ENCODE data around the gene C15orf62.
A peak's percentile ranks its signal among the peaks of the same experiment; 100 is the strongest.

Gene C15orf62

DNA sequence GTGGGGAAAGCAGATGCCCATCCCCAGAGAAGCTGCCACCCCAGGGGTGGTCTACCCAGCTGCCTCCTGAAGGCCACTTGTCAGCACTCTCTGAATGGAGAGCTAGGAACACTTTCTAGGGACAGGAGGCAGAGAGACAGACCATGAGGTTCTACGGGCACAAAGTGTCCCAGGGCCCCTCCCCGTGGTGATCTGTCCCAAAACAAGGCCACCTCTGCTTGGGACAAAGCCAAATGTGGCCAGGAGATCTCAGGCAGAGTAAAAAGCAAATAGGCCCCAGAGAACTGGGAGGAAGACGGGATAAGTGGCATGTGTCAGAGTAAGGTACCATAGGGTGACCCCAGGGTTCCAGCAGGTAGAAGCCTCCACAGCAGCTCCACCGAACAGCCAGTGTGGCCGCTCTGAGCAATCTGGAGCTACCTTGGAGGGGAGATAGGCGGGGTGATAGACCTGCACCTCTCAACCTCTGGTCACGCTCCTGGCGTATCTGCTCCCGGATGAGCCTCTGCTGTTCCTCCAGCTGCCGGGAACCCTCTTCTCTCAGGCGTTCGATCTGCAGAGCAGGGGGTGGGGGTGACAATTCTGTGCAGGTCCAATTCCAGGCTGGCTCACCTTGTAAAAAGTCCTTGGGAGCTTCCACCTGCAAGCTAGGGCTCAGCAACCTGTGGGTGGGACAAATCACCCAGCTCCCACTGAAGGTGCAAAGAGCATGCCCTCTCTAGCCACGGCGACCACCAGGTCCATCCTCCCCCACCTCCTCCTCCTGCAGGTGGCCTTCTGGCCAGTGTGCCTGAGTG, 6.2 kb downstream of the C15orf62 start:
- TF ChIP-seq RAD21 (IDR thresholded peaks at IDR 0.05; ENCODE audit: low read depth) = no peak

DNA sequence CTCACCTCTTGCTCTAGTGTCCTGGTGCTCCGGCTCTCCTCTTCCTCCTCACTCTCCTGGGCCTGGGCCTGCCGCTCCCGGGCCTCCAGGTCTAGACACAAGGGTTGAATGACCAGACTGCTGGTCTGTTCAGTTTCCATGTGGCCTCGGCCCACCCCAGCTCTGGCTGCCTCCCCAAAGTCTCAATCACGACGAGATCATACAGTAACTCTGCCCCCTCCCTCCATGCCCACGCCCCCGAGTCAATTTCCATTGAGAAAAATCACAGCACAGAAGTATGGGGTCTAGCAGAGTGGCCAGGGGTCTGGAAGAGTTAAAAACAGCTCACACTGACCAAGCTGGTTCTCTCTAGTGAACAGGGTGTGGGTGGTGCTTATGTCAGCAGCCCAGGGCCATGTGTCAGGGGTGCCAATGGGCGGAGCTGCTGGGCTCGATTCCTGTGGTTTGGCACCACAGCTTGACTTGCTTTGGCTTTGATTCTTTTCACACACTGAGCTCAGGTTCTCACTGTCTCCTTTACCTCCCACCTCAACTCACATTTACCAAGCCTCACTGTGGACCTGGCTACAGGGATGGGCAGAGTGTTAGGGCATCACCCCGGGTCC, 6.9 kb downstream of the C15orf62 start:
- TF ChIP-seq FOXM1 (IDR thresholded peaks at IDR 0.05; ENCODE audit: borderline replicate concordance, low read depth) (peak; percentile 65; the same call in 1 of the 2 replicates), CREB1 (IDR thresholded peaks at IDR 0.05; ENCODE audit: low read depth) (no peak), CEBPB (IDR thresholded peaks at IDR 0.05) (no peak), NFIC (IDR thresholded peaks at IDR 0.05) (peak; percentile 97), TEAD4 (IDR thresholded peaks at IDR 0.05) (peak; percentile 75), EP300 (IDR thresholded peaks at IDR 0.05; ENCODE audit: borderline replicate concordance) (peak; percentile 90), ZBTB7A (IDR thresholded peaks at IDR 0.05; ENCODE audit: low read depth) (peak; percentile 72), TAF1 (IDR thresholded peaks at IDR 0.05; ENCODE audit: low read depth) (no peak; the same call in 1 of the 2 replicates), RAD21 (IDR thresholded peaks at IDR 0.05; ENCODE audit: low read depth) (peak; percentile 26; the same call in 1 of the 2 replicates), EGR1 (IDR thresholded peaks at IDR 0.05) (peak; percentile 54; the same call in 1 of the 2 replicates), TCF12 (IDR thresholded peaks at IDR 0.05; ENCODE audit: low read depth) (peak; percentile 93), MAX (IDR thresholded peaks at IDR 0.05) (peak; percentile 92), YY1 (IDR thresholded peaks at IDR 0.05; ENCODE audit: low read depth) (no peak)
- TF ChIP-seq, protein P1, sequence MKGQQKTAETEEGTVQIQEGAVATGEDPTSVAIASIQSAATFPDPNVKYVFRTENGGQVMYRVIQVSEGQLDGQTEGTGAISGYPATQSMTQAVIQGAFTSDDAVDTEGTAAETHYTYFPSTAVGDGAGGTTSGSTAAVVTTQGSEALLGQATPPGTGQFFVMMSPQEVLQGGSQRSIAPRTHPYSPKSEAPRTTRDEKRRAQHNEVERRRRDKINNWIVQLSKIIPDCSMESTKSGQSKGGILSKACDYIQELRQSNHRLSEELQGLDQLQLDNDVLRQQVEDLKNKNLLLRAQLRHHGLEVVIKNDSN (IDR thresholded peaks at IDR 0.05) = peak; percentile 60
- TF ChIP-seq, protein P2, sequence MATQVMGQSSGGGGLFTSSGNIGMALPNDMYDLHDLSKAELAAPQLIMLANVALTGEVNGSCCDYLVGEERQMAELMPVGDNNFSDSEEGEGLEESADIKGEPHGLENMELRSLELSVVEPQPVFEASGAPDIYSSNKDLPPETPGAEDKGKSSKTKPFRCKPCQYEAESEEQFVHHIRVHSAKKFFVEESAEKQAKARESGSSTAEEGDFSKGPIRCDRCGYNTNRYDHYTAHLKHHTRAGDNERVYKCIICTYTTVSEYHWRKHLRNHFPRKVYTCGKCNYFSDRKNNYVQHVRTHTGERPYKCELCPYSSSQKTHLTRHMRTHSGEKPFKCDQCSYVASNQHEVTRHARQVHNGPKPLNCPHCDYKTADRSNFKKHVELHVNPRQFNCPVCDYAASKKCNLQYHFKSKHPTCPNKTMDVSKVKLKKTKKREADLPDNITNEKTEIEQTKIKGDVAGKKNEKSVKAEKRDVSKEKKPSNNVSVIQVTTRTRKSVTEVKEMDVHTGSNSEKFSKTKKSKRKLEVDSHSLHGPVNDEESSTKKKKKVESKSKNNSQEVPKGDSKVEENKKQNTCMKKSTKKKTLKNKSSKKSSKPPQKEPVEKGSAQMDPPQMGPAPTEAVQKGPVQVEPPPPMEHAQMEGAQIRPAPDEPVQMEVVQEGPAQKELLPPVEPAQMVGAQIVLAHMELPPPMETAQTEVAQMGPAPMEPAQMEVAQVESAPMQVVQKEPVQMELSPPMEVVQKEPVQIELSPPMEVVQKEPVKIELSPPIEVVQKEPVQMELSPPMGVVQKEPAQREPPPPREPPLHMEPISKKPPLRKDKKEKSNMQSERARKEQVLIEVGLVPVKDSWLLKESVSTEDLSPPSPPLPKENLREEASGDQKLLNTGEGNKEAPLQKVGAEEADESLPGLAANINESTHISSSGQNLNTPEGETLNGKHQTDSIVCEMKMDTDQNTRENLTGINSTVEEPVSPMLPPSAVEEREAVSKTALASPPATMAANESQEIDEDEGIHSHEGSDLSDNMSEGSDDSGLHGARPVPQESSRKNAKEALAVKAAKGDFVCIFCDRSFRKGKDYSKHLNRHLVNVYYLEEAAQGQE (IDR thresholded peaks at IDR 0.05; ENCODE audit: low read depth) = no peak

DNA sequence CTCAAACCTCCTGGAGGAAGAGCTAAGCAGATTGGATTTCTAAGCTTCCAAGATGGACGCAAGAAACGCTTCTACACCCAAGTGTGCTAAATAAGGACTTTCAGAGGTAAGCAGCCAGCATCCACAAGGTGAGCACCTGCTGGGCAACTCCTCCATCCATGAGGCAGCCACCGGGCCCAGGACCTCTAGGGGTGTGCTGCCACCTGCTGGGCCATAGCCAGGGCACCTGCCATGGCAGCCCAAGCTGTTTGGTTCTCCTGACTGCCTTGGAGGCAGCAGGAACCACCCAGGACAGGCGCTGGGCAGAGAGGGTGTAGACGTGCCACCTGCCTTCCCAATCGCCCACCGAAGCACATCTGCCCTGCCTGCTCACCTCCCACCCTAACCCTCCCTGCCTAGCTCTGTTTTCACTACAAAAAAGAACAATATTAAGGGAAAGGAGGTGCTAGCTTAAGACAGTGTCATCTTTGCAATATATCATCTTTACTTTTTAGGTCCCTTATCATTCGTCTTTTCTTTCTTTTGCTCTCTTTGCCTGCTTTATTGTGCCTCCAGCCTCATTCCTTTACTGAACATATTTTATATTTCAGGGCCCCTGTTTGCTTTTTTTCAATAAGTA, 12.9 kb downstream of the C15orf62 start:
- TF ChIP-seq TEAD4 (IDR thresholded peaks at IDR 0.05) (no peak), ZBTB7A (IDR thresholded peaks at IDR 0.05; ENCODE audit: low read depth) (no peak), EGR1 (IDR thresholded peaks at IDR 0.05) (no peak), EP300 (IDR thresholded peaks at IDR 0.05; ENCODE audit: borderline replicate concordance) (no peak), FOXM1 (IDR thresholded peaks at IDR 0.05; ENCODE audit: borderline replicate concordance, low read depth) (no peak), TAF1 (IDR thresholded peaks at IDR 0.05; ENCODE audit: low read depth) (no peak), TCF12 (IDR thresholded peaks at IDR 0.05; ENCODE audit: low read depth) (peak; percentile 42; the same call in 1 of the 2 replicates), NFIC (IDR thresholded peaks at IDR 0.05) (0 out of 2 replicates have a peak, but pooled peaks have one; percentile 30), RAD21 (IDR thresholded peaks at IDR 0.05; ENCODE audit: low read depth) (peak; percentile 98), MAX (IDR thresholded peaks at IDR 0.05) (peak; percentile 64), YY1 (IDR thresholded peaks at IDR 0.05; ENCODE audit: low read depth) (peak; percentile 72)
- TF ChIP-seq, protein P1 (IDR thresholded peaks at IDR 0.05) = no peak
- TF ChIP-seq, protein P2 (IDR thresholded peaks at IDR 0.05; ENCODE audit: low read depth) = no peak

GRCh38 chr15:40785164-40785563, 15.4 kb downstream of the C15orf62 start:
- TF ChIP-seq EP300 (IDR thresholded peaks at IDR 0.05; ENCODE audit: borderline replicate concordance) (no peak), TEAD4 (IDR thresholded peaks at IDR 0.05) (no peak), ZBTB7A (IDR thresholded peaks at IDR 0.05; ENCODE audit: low read depth) (no peak), CREB1 (IDR thresholded peaks at IDR 0.05; ENCODE audit: low read depth) (no peak), NFIC (IDR thresholded peaks at IDR 0.05) (no peak), MAX (IDR thresholded peaks at IDR 0.05) (no peak), TCF12 (IDR thresholded peaks at IDR 0.05; ENCODE audit: low read depth) (no peak), RAD21 (IDR thresholded peaks at IDR 0.05; ENCODE audit: low read depth) (peak; percentile 46)

DNA sequence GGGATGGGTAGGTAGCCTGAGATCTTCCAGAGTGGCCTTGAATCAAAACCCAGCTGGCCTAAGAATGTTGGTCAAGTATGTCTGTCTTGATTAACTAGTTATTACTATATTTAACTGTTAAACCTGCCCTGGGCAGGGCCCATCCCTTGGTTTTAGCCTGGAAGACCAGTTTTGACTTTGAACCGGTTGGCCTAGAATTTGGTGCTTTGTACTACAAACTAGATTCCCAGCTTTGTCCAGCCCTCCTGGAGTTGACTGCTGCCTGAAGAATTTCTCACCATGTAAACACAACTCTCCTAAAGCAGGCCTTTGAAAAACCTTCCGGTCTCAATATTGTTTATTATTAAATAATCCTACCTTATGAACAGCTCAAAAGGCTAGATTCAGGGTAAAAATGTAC, 16.0 kb downstream of the C15orf62 start:
- TF ChIP-seq, protein P1 (IDR thresholded peaks at IDR 0.05) = no peak
- TF ChIP-seq, protein P2 (IDR thresholded peaks at IDR 0.05; ENCODE audit: low read depth) = no peak
- TF ChIP-seq EGR1 (IDR thresholded peaks at IDR 0.05) (no peak), TEAD4 (IDR thresholded peaks at IDR 0.05) (no peak; the same call in 1 of the 2 replicates), NFIC (IDR thresholded peaks at IDR 0.05) (peak; percentile 51), YY1 (IDR thresholded peaks at IDR 0.05; ENCODE audit: low read depth) (no peak), FOXM1 (IDR thresholded peaks at IDR 0.05; ENCODE audit: borderline replicate concordance, low read depth) (0 out of 2 replicates have a peak, but pooled peaks have one; percentile 20), CEBPB (IDR thresholded peaks at IDR 0.05) (no peak), TCF12 (IDR thresholded peaks at IDR 0.05; ENCODE audit: low read depth) (0 out of 2 replicates have a peak, but pooled peaks have one; percentile 56), EP300 (IDR thresholded peaks at IDR 0.05; ENCODE audit: borderline replicate concordance) (no peak; the same call in 1 of the 2 replicates), RAD21 (IDR thresholded peaks at IDR 0.05; ENCODE audit: low read depth) (no peak)

Data from Ishikawa (cell line).